ENCODE measurements around the gene SMAD6. TPM values are rescaled to one million over a fixed set of nuclear protein-coding genes. Genes with fewer than 3 reads are reported as not detected.

SMAD6 gene
- total and polyA plus RNA-seq, 9 donors: 3.8 to 20.3 (median 13.9) TPM

DNA sequence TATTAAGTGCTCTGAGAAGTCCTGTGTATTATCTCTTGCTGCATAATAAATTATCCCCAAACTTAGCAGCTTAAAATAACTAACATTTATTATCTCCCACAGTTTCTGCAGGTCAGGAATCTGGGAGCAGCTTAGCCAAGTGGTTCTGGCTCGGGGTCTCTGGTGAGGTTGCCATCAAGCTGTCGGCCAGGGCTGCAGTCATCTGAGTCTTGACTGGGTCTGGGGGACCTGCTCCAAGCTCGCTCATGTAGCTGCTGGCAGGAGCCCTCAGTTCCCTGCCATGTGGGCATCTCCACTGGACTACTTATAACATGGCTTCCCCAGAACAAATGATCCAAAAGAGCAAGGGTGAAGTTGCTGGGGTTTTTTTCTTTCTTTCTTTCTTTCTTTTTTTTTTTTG, 80.7 kb downstream of the SMAD6 start:
- 24 to 41% (median 37%) methylated on average over 3 of the region's 3 CpGs for WGBS, 3 donors
- no peak for DNase-seq
- H3K4me3 ChIP-seq: no peak overlapping the region
- no peaks in the 10 kb centered on the region for H3K27me3 ChIP-seq
- H3K9me3 ChIP-seq: no peaks in the 10 kb centered on the region
- peaks cover 9% of the 10 kb centered on the region for H3K4me1 ChIP-seq (ENCODE audit: insufficient read depth)
- TF ChIP-seq EP300 (IDR thresholded peaks at IDR 0.05): no peak
- no peak for TF ChIP-seq POLR2A (IDR thresholded peaks at IDR 0.05)
- TF ChIP-seq, protein P1, sequence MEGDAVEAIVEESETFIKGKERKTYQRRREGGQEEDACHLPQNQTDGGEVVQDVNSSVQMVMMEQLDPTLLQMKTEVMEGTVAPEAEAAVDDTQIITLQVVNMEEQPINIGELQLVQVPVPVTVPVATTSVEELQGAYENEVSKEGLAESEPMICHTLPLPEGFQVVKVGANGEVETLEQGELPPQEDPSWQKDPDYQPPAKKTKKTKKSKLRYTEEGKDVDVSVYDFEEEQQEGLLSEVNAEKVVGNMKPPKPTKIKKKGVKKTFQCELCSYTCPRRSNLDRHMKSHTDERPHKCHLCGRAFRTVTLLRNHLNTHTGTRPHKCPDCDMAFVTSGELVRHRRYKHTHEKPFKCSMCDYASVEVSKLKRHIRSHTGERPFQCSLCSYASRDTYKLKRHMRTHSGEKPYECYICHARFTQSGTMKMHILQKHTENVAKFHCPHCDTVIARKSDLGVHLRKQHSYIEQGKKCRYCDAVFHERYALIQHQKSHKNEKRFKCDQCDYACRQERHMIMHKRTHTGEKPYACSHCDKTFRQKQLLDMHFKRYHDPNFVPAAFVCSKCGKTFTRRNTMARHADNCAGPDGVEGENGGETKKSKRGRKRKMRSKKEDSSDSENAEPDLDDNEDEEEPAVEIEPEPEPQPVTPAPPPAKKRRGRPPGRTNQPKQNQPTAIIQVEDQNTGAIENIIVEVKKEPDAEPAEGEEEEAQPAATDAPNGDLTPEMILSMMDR (IDR thresholded peaks at IDR 0.05): no peak
- no peaks in the 10 kb centered on the region for H3K36me3 ChIP-seq
- H3K27ac ChIP-seq: no peak overlapping the region
- intact Hi-C loops (cut with DNase I): no loop called here

DNA sequence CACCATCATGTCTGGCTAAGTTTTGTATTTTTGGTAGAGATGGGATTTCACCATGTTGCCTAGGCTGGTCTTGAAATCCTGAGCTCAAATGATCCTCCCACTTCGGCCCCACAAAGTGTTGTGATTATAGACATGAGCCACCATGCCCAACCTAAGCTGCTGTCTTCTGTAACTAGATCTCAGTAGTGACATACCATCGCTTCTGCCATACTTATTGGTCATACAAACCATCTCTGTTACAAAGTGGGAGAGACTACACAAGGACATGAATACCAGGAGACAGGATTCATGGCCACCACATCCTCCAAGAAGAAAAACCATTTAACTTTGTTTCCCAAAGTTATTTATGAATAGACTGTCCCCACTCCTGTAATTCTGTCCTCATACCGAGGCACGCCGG, 81.3 kb downstream of the SMAD6 start:
- H3K9me3 ChIP-seq: no peaks in the 10 kb centered on the region
- 86 to 94% (median 93%) methylated on average over 5 of the region's 5 CpGs for WGBS, 3 donors
- peaks cover 11% of the 10 kb centered on the region for H3K4me1 ChIP-seq (ENCODE audit: insufficient read depth)
- H3K27me3 ChIP-seq: no peaks in the 10 kb centered on the region
- no peak overlapping the region for H3K27ac ChIP-seq
- DNase-seq: no peak
- intact Hi-C loops (cut with DNase I): no loop called here
- TF ChIP-seq, protein P1 (IDR thresholded peaks at IDR 0.05): no peak
- TF ChIP-seq EP300 (IDR thresholded peaks at IDR 0.05) (no peak), POLR2A (IDR thresholded peaks at IDR 0.05) (no peak)
- no peak overlapping the region for H3K4me3 ChIP-seq
- H3K36me3 ChIP-seq: no peaks in the 10 kb centered on the region

DNA sequence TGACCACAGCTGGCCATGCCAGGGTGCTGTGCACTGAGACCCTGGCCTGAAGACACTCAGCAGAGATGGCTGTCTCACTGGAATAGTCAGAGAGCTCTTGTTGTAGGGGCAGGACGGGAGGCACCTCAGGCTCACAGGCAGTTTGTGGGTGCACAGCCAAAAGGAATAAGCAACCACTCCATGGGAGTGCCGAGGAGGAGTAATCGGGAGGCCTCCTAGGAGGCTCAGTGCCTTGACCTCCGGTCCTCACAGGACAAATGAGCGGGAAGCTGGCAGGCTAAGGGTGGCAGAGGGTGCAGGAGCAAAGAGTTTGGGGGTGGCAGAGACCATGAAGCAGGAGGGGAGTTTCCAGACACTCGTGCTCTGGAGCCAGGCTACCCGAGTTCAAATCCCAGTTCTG, 81.7 kb downstream of the SMAD6 start:
- Histone ChIP-seq H3K4me3 (no peak overlapping the region), H3K4me1 (ENCODE audit: insufficient read depth) (peaks cover 14% of the 10 kb centered on the region), H3K27ac (no peak overlapping the region), H3K27me3 (no peaks in the 10 kb centered on the region), H3K9me3 (no peaks in the 10 kb centered on the region), H3K36me3 (no peaks in the 10 kb centered on the region)
- WGBS, 3 donors: 86 to 95% (median 88%) methylated on average over 7 of the region's 7 CpGs
- intact Hi-C loops (cut with DNase I): no loop called here
- TF ChIP-seq POLR2A (IDR thresholded peaks at IDR 0.05) (no peak), EP300 (IDR thresholded peaks at IDR 0.05) (no peak)
- TF ChIP-seq, protein P1 (IDR thresholded peaks at IDR 0.05): no peak
- no peak for DNase-seq

DNA sequence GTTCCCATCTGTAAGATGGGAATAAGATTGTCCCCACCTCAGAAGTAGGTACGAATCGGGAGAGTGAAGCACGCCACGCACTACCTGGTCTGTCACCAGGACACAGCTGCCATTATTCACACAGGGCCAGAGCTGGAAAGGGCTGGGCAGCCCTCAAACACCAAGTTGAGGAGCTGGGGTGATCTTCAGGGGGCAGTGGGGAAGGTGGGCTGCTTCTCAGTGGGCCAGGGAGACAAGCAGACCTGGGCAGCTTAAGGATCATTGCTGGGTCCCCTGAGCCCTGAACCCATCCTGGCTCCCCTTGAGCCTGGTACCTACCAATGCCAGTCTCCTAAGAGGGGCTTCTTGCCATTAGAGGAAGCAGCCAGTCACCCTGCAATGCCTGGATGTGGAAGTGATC, 82.1 kb downstream of the SMAD6 start:
- Histone ChIP-seq H3K4me1 (ENCODE audit: insufficient read depth) (peaks cover 14% of the 10 kb centered on the region), H3K4me3 (no peak overlapping the region), H3K27ac (no peak overlapping the region), H3K36me3 (no peaks in the 10 kb centered on the region), H3K9me3 (no peaks in the 10 kb centered on the region), H3K27me3 (no peaks in the 10 kb centered on the region)
- TF ChIP-seq EP300 (IDR thresholded peaks at IDR 0.05): no peak
- TF ChIP-seq POLR2A (IDR thresholded peaks at IDR 0.05): no peak
- TF ChIP-seq, protein P1 (IDR thresholded peaks at IDR 0.05): no peak
- intact Hi-C loops (cut with DNase I): no loop called here
- DNase-seq: peak in 1 of 5 donors; percentile 15
- WGBS, 3 donors: 87 to 99% (median 94%) methylated on average over 4 of the region's 4 CpGs
